ENCODE data around the gene MYO1E. TPM values are rescaled to one million over a fixed set of nuclear protein-coding genes. Genes with fewer than 3 reads are reported as not detected.

The MYO1E gene
- total and polyA plus RNA-seq, 8 donors, result 31.4 to 101 (median 39.9) TPM

- peaks cover 5 to 11% of the 10 kb centered on the region in 2 donors for H3K4me1 ChIP-seq
- TF ChIP-seq CTCF (IDR thresholded peaks at IDR 0.05), result no peak
- H3K36me3 ChIP-seq, result no peaks in the 10 kb centered on the region
- no peaks in the 10 kb centered on the region for H3K9me3 ChIP-seq
- no peak overlapping the region for H3K4me3 ChIP-seq
- ATAC-seq (no peak), DNase-seq (no peak)
- H3K27ac ChIP-seq, result no peak overlapping the region
- intact Hi-C loops (cut with DNase I), result no loop called here
- H3K27me3 ChIP-seq, result no peaks in the 10 kb centered on the region
Measured at GRCh38 chr15:59307165-59307537, 65.5 kb downstream of the MYO1E start.

- Histone ChIP-seq H3K36me3 (no peaks in the 10 kb centered on the region), H3K4me3 (no peak overlapping the region), H3K27ac (no peak overlapping the region), H3K27me3 (no peaks in the 10 kb centered on the region), H3K9me3 (no peaks in the 10 kb centered on the region), H3K4me1 (peaks cover 5 to 7% of the 10 kb centered on the region in 2 donors)
- intact Hi-C loops (cut with DNase I), result no loop called here
- ATAC-seq (peak; percentile 36), DNase-seq (no peak)
- no peak for TF ChIP-seq CTCF (IDR thresholded peaks at IDR 0.05)
Measured at GRCh38 chr15:59306520-59307164, 66.0 kb downstream of the MYO1E start.

GRCh38 chr15:59304807-59305206 is 67.9 kb downstream of the MYO1E start:
- intact Hi-C loops (cut with DNase I), result no loop called here
- ATAC-seq (no peak), DNase-seq (no peak)
- Histone ChIP-seq H3K36me3 (no peaks in the 10 kb centered on the region), H3K9me3 (no peaks in the 10 kb centered on the region), H3K4me3 (no peak overlapping the region), H3K27ac (peak overlapping the region in 1 of 2 donors; percentile 23), H3K4me1 (peaks cover 5 to 23% of the 10 kb centered on the region in 2 donors), H3K27me3 (no peaks in the 10 kb centered on the region)
- TF ChIP-seq CTCF (IDR thresholded peaks at IDR 0.05), result no peak

- TF ChIP-seq CTCF (IDR thresholded peaks at IDR 0.05), result no peak
- H3K27ac ChIP-seq, result no peak overlapping the region
- ATAC-seq (no peak), DNase-seq (no peak)
- no peaks in the 10 kb centered on the region for H3K27me3 ChIP-seq
- intact Hi-C loops (cut with DNase I), result no loop called here
- H3K4me3 ChIP-seq, result no peak overlapping the region
- H3K9me3 ChIP-seq, result no peaks in the 10 kb centered on the region
- H3K36me3 ChIP-seq, result no peaks in the 10 kb centered on the region
- peaks cover 5 to 29% of the 10 kb centered on the region in 2 donors for H3K4me1 ChIP-seq
Measured at GRCh38 chr15:59304034-59304795, 68.5 kb downstream of the MYO1E start.

- no peak overlapping the region for H3K27ac ChIP-seq
- H3K27me3 ChIP-seq, result no peaks in the 10 kb centered on the region
- no peak overlapping the region for H3K4me3 ChIP-seq
- peaks cover 5 to 29% of the 10 kb centered on the region in 2 donors for H3K4me1 ChIP-seq
- TF ChIP-seq CTCF (IDR thresholded peaks at IDR 0.05), result no peak
- DNase-seq (no peak), ATAC-seq (no peak)
- H3K9me3 ChIP-seq, result no peaks in the 10 kb centered on the region
- intact Hi-C loops (cut with DNase I), result no loop called here
- H3K36me3 ChIP-seq, result no peaks in the 10 kb centered on the region
Measured at GRCh38 chr15:59303633-59304032, 69.0 kb downstream of the MYO1E start.

All from left lung (tissue), 10 donors.